HG03520 (cell line): ENCODE measurements around the gene TRIO.

Experiments used
- ATAC-seq: cut with Tn5 transposase; IDR thresholded peaks from one replicate; pipeline ENCODE4 v1.9.1; 2021; ENCODE audit warnings: mild to moderate bottlenecking, moderate library complexity; ENCODE audit not compliant: unreplicated experiment

TRIO gene

DNA sequence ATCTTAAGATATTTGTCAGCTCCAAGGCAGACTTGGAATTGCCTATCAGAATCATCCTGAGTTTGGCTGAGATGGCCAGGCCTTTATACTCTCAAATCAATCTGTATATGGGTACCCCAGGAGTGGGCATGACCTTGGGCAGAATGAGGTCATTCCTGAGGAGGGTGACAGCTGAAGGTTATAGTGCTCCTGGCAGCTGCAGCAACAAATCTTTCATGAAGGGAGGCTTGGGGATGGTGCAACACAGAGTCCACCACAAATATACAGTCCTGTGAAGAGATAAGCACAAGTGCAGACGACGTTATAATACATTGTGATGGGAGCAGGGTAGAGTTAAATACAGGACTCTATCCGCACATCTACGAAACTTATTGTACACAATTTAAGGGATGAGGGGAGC is 21.1 kb upstream of the TRIO start:
- no peak for ATAC-seq

DNA sequence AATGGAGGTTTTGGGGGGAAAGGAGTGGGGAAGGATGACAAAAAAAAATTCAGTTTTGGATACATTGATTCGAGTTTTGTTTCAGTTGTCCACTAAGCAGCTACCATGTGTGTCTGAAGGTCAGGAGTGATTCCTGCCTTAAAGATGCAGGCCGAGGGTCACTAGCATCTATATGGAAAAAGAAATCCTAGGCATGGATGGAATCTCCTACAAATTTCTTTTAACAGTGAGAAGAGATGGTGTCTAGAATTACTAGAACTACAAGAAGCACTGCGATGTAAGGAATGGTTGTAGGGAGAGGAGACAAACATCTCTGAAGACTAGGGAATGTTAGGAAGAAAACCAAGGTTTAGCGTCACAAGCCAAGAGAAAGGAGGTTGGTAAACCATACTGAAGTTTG is 19.6 kb upstream of the TRIO start:
- no peak for ATAC-seq

DNA sequence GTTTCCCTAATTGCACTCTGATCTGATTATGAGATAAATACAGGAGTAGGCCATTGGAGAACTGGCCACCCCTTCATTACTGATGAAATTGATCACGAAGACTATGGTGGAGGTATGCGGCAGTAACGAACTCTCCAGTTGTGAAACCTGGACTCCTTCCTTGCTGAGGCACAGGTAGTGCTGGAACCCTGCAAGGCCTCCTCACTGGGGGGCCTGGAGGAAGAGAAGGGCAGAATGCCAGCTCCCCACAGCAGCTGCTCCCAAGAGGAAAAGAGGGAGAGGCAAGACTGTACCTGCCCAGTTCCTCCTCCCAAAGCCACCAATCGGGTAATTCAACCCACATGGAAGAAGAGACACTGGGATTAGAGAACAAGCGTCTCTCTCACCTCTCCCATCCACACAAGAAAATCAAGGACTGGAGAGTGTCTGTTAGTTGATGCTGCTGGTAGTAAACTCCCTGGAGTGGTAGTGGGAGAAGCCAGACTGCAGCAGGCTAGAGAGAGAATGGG is 19.1 kb upstream of the TRIO start:
- no peak for ATAC-seq

DNA sequence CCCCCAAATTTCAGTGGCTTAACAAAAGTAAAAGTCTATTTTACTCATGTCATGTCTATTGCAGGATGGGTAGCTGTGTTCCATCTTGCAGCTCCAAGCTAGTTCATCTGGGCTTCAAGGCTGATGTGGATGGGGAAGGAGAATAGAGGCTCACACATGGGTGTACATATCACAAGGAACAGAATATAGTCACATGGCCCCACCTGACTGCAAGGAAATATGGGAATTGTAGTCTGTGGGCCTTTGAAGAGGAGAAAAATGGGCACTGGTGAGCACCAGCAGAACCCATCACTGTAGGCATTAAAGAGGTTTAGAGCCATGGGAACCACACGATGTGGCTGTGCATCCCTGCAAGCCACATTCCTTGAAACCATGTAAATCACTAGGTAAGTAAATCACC is 17.9 kb upstream of the TRIO start:
- ATAC-seq, result no peak

DNA sequence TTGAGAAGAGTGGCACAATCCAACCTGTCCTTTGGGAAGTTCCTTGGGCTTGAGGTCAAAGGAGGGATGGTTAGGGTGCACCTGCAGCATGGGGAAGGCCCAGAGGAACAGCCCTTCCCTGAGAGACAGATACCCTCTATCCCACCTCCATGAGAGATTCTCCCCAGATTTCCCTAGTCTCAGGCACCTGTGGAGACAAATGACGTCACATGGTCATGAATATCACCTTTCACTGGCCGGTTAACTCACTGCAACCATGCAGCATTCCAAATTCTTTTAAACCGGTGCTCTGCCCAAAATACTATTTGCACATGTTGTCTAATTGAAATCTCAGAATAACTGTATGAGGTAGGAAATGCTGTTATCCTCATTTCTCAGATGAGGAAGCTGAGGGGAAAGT is 15.6 kb upstream of the TRIO start:
- no peak for ATAC-seq

DNA sequence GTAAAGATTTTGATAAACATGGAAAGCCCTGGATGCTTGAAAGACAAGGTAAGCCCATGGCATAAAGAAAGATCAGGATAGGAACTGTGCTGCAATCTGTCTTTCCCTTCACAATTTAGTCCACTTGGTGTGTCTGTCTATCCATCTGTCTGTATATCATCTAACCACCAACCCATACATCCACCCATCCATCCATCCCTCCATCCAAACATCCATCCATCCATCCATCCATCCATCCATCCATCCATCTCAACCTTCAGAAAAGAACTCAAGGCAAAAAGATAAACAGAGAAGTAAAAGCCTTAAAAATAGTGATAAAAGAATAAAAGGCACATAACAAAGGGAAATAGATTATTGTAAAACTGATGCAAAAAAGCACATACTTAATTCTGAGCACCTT is 15.1 kb upstream of the TRIO start:
- no peak for ATAC-seq

DNA sequence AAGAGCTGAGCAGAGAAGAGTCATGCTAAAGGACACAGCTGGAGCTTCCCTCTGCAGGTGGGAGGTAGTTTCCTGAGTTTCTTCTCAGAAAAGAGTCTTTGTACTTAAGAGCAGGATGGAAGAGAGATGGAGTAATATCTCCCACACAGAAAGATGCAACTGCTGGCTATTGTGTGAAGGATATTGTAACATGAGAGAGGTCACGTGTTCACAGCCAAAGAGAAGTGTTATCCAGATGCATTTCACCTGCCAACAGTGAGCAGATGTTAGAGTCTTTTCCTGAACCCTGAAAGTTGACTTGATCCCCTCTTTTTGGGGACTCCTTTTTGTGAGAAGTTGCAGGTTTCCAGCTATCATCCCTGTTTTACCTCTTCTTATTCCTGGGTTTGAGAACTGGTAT is 14.0 kb upstream of the TRIO start:
- ATAC-seq, result no peak

DNA sequence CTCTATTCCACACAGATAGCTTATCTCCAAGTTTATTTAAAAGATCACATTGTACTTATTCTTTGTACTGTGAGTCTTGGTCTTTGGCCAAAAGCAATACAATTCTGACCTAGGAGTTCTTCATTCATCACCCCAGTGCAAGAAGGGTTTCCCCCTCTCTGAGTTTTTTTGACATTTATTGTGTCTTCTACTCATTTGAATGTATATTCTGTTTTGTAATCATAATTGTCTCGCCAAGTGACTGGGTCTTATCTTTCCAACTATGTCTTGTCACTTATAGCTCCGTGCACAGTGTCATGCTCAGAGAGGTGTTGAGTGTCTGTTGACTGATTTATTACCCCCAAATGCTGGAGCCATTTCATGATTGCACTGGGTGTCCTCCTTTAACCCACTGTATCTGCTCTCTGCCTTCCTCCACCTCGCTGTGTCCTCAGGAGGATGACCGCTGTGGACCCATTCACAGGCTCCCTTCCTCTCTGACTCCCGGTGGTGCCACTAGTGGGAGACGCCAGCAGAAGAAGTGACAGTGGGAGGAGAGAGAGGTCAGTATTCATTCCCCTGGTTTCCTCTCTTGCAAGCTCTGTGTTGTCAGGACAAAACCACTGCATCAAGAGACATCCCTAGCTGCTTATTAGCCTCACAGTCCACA is 11.2 kb upstream of the TRIO start:
- no peak for ATAC-seq

DNA sequence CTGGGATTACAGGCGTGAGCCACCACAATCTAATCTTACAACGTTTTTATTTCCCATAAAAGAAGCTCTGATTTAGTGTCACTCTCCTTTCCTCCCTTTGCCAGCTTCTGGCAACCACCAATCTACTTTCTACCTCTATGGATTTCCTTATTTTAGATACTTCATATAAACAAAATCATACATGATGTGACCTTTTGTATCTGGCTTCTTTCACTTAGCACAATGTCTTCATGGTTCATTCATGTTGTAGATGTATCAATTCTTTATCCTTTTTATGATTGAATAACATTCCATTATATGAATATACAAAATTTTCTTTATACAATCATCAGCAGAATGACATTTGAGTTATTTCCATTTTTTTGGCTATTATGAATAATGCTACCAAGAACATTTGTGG is 9.7 kb upstream of the TRIO start:
- no peak for ATAC-seq

DNA sequence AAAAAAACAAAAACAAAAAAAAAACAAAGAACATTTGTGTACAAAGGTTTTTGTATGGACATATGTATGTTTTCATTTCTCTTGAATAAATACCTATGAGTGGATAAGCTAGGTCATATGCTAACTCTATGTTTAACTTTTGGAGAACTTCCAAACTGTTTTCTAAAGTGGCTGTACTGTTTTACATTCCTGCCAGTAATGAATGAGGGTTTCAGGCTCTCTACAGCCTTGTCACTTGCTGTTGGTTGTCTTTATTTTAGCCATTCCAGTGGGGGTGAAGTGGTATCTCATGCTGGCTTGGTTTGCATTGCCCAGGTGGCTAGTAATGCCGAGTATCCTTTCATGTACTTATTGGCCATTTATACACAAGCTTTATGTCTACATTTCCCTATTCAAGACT is 9.1 kb upstream of the TRIO start:
- ATAC-seq, result no peak

DNA sequence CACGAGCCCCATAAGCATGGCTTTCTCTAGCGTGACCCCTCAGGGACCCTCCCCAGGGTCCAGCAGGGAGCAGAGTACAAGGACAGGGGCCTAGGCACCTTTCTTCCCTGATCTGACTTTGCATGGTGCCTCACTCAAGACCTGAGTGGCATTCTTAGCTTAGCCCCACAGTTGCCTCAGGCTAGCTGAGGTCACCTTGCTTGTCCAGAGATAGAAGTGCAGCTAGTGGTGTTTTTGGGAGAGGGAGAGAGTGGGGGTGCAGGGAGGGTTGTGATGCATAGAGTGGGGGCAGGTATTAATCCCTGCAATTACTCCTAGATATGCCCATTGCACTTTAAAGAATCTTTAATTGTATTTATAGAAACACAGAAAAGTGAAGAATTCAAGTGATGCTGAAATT is 8.4 kb upstream of the TRIO start:
- no peak for ATAC-seq

DNA sequence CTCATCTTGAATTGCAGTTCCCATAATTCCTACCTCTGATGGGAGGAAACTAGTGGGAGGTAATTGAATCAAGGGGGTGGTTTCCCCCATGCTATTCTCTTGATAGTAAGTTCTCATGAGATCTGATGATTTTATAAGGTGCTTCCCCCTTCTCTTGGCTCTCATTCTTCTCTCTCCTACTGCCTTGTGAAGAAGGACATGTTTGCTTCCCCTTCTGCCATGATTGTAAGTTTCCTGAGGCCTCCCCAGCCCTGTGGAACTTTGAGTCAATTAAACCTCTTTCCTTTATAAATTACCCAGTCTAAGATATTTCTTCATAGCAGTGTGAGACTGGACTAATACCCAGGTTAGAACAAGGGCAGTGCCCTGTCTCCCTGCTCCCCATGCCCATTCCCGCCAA is 7.5 kb upstream of the TRIO start:
- no peak for ATAC-seq

DNA sequence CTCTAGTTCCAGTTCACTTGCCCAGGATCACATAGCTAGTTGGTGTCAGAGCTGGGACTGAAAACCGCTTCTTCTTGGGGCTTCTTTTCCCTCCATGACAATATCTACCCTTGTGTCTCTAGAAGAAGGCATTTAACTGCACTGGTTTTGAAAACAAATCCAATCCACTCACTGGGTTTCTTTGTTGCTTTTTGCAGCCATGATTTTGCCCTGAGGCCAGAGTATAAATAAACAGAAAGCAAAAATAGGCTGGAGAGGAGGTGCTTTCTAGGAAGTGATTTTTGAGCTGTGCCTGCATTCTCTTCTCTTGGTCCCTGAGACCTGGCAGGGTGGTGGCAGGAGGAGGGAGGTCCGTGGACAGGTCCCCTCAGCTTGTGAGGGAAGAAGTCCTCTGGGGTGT is 6.9 kb upstream of the TRIO start:
- ATAC-seq, result no peak

DNA sequence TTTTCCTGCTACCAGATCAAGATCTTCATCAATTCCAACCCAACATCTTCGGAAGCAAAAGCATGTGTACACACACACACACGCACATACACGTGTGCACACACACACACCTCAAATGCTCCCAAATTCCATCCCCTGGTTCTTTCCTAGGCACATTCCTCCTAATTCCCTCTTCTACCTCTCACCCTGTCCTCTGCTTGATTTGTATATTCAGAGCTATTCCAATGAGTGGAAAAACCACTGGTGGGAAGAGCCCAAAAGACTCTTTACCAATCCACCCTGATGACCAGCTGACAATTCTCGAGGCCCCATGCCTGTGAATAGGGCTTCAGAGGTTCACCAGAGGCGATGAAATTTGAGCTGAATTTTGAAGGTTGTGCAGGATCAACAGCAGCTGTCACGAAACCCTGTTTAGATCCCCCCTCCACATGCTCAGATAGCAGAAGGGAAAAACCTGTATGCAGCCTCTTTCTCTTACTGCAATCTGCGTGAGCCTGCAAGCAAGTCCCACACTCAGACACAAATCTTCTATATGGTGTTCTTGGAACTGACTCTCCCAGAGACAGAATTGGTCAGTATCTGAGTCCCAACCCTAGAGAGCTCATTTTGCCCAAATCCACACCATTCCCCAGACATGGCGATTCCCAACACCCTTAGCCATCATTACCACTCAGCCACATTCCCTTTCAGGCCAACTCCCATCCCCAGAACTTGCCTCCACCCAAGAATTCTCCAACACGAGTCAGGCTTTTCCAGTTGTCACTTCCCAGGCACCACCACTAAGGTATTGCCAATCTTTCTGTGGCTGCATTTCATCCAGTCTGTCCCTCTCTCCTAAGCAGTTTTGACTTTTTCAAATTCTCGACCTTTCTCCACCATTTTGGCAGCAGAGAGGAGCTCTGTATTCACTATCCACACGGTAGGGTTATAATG is 4.3 kb upstream of the TRIO start:
- no peak for ATAC-seq

DNA sequence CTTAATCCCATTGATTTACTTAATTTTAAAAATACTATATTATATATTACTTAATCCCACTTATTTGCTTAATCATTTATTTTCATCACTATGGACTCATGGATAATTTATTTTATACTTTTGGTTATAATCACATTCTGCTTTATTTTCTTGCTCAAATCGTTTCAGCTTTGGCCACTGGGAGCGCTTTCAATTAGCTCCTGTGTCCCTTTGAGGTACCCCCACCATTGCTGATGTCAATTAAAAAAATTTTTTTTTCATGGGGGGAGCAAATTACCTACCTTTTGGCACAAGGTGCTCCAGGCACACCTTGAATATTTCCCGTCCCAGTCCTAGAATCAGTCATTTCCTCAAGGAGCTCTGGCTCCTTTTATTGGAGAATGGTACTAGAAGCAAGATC is 1.4 kb upstream of the TRIO start:
- no peak for ATAC-seq

DNA sequence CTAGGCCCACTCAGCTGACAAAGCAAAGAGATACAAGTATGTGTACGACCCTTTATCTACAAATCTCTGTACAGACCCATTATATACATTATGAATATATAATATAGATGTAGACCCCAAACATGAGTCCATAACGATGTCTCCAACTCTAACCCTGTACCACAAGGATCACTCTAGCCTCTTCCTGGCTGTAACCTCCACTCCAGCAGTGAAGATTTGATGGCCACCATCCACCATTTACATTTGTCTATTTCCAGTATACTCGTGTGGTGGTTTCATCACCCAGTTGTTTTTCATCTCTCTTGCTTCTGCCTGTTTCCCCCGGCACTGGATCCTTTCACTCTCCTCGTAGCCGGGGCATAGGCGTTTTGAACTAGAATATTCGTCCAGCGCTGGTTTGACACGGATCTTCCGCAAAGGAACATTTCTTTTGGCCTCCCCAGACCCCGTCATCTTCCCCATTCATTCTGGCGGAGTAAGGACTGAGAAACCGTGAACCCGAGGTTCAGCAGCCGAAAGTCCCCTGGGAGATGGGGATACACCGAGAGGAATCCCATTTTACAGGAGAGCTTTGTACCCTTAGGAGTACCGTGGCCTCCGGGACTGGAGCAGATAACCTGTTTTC is 828 bp upstream of the TRIO start:
- no peak for ATAC-seq

DNA sequence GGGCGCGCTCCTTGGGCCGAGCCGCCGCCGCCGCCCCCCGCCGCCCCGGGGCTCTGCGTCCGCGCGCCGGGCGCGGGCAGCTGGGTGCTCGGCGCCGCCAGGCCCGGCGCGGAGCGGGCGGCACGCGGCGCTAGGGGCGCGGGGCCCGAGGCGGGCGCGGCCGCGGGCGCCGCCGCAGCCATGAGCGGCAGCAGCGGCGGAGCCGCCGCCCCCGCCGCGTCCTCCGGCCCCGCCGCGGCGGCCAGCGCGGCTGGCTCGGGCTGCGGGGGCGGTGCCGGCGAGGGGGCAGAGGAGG is 351 bp downstream of the TRIO start:
- ATAC-seq, result peak; percentile 6

DNA sequence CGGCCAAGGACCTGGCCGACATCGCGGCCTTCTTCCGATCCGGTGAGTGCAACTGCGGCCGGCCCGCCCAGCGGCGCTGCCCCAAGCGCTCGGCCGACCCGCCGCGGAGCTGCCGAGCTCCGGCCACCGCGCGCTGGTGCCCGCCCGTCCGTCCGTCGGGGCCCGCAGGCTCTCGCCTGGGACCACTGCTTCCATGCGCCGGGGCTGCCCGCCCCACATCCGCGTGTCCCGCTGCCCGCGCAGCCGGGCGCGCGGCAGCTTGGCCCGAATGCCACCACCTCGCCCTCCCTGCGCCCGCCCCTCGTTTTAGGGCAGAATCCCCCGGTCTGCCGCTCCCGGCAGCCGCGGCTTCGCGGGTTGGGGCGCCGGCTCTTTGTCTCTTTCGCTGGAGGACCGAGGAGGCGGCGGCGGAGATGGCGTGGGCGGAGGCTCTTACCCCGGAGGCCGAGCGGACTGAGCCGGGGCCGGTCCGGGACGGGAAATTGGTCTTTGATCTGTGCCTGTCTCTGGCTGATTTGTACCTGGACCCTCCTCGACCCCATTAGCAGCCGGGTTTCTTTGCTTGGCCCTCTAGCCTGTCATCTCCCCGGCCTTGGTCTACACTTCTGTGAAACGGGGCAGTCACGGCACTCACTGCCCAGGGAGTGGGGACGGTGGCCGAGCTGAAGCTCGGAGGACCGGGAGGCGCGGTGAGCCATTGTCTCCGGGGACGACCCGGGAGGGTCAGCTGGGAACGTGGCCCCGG is 871 bp downstream of the TRIO start:
- peak; percentile 5 for ATAC-seq

DNA sequence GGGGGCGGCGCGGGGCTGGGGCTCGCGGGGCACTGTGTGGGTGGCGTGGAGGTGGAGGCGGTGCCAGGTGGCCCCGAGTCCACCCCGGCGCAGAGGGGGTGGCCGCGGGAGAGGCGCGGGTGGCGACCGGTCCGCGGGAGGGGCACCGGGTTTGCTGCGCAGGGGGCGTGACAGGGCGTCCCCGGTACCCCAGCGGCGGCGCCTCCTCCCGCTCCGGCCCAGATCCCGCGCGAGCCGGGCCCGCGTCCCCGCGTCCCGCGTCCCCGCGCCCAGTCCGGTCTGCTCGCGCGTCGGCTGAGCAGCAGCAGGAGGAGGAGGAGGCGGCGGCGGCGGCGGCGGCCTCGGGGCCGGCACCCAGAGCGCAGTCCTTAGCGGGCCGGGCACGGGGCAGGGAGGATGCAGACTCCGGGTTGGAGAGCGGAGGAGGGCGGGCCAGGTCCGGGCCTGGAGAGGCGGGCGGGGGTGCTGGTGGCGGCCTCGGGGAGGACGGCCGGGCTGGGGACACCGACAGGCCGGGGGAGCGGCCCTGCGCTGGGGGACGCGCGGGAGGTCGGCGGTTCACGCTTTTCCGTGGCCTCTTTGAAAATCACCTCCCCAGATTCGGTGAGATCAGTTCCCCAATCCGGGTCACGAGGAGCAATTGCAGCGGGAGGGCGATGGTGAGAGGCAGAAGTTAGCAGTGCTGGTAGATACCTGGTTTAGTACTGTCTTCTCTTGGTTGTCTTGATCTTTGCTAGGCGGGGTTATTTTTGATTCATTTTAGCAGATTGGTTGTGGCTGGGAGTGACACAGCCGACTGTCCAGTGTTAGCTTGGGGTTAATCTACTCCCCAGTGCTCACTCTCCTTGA is 1.7 kb downstream of the TRIO start:
- peak; percentile 50 for ATAC-seq
